ENCODE results near the gene FAM124A.

The FAM124A gene

GRCh38 chr13:51275101-51275500, 52.9 kb downstream of the FAM124A start:
- no peaks in the 10 kb centered on the region for H3K79me2 ChIP-seq (ENCODE audit: low read length)
- H3K4me3 ChIP-seq (ENCODE audit: low read length) = no peak overlapping the region
- H3K27me3 ChIP-seq (ENCODE audit: low read depth, low read length) = no peaks in the 10 kb centered on the region
- no peak for TF ChIP-seq CTCF (IDR thresholded peaks at IDR 0.05; ENCODE audit: low read depth, low read length)
- TF ChIP-seq EZH2phosphoT487 (IDR thresholded peaks at IDR 0.05; ENCODE audit: low read depth) = no peak
- no peaks in the 10 kb centered on the region for H3K9me3 ChIP-seq (ENCODE audit: insufficient read depth, low read length)
- H2AFZ ChIP-seq (ENCODE audit: low read depth, low read length) = no peak overlapping the region
- peaks cover 7% of the 10 kb centered on the region for H3K4me1 ChIP-seq (ENCODE audit: low read length)
- no peak overlapping the region for H3K4me2 ChIP-seq (ENCODE audit: low read length)
- no peaks in the 10 kb centered on the region for H3K36me3 ChIP-seq (replicated peaks; ENCODE audit: low read depth, low read length)
- no peaks in the 10 kb centered on the region for H4K20me1 ChIP-seq (ENCODE audit: insufficient read depth, low read length)
- H3K9ac ChIP-seq (ENCODE audit: low read length) = no peak overlapping the region
- H3K27ac ChIP-seq (ENCODE audit: low read length) = no peak overlapping the region

GRCh38 chr13:51276636-51277035, 54.4 kb downstream of the FAM124A start:
- Histone ChIP-seq H3K9me3 (ENCODE audit: insufficient read depth, low read length) (no peaks in the 10 kb centered on the region), H3K4me2 (ENCODE audit: low read length) (no peak overlapping the region), H3K27me3 (ENCODE audit: low read depth, low read length) (no peaks in the 10 kb centered on the region), H3K4me1 (ENCODE audit: low read length) (peaks cover 7% of the 10 kb centered on the region), H3K36me3 (replicated peaks; ENCODE audit: low read depth, low read length) (no peaks in the 10 kb centered on the region), H3K4me3 (ENCODE audit: low read length) (no peak overlapping the region), H2AFZ (ENCODE audit: low read depth, low read length) (no peak overlapping the region), H3K79me2 (ENCODE audit: low read length) (no peaks in the 10 kb centered on the region), H3K9ac (ENCODE audit: low read length) (no peak overlapping the region), H3K27ac (ENCODE audit: low read length) (no peak overlapping the region), H4K20me1 (ENCODE audit: insufficient read depth, low read length) (no peaks in the 10 kb centered on the region)
- TF ChIP-seq CTCF (IDR thresholded peaks at IDR 0.05; ENCODE audit: low read depth, low read length) (no peak), EZH2phosphoT487 (IDR thresholded peaks at IDR 0.05; ENCODE audit: low read depth) (no peak)

- no peak overlapping the region for H3K27ac ChIP-seq (ENCODE audit: low read length)
- H3K4me2 ChIP-seq (ENCODE audit: low read length) = no peak overlapping the region
- H3K27me3 ChIP-seq (ENCODE audit: low read depth, low read length) = no peaks in the 10 kb centered on the region
- no peak for TF ChIP-seq EZH2phosphoT487 (IDR thresholded peaks at IDR 0.05; ENCODE audit: low read depth)
- no peak for TF ChIP-seq CTCF (IDR thresholded peaks at IDR 0.05; ENCODE audit: low read depth, low read length)
- H3K9me3 ChIP-seq (ENCODE audit: insufficient read depth, low read length) = no peaks in the 10 kb centered on the region
- H3K4me1 ChIP-seq (ENCODE audit: low read length) = peaks cover 7% of the 10 kb centered on the region
- no peaks in the 10 kb centered on the region for H3K79me2 ChIP-seq (ENCODE audit: low read length)
- no peak overlapping the region for H3K9ac ChIP-seq (ENCODE audit: low read length)
- H3K4me3 ChIP-seq (ENCODE audit: low read length) = no peak overlapping the region
- no peaks in the 10 kb centered on the region for H4K20me1 ChIP-seq (ENCODE audit: insufficient read depth, low read length)
- H2AFZ ChIP-seq (ENCODE audit: low read depth, low read length) = no peak overlapping the region
- no peaks in the 10 kb centered on the region for H3K36me3 ChIP-seq (replicated peaks; ENCODE audit: low read depth, low read length)
Measured at GRCh38 chr13:51277928-51278327, 55.7 kb downstream of the FAM124A start.

GRCh38 chr13:51278426-51279130, 56.4 kb downstream of the FAM124A start:
- Histone ChIP-seq H3K9me3 (ENCODE audit: insufficient read depth, low read length) (no peaks in the 10 kb centered on the region), H3K27me3 (ENCODE audit: low read depth, low read length) (no peaks in the 10 kb centered on the region), H3K4me1 (ENCODE audit: low read length) (peaks cover 7% of the 10 kb centered on the region), H4K20me1 (ENCODE audit: insufficient read depth, low read length) (no peaks in the 10 kb centered on the region), H3K4me2 (ENCODE audit: low read length) (no peak overlapping the region), H3K4me3 (ENCODE audit: low read length) (no peak overlapping the region), H3K27ac (ENCODE audit: low read length) (no peak overlapping the region), H3K9ac (ENCODE audit: low read length) (no peak overlapping the region), H3K79me2 (ENCODE audit: low read length) (no peaks in the 10 kb centered on the region), H3K36me3 (replicated peaks; ENCODE audit: low read depth, low read length) (no peaks in the 10 kb centered on the region), H2AFZ (ENCODE audit: low read depth, low read length) (no peak overlapping the region)
- TF ChIP-seq EZH2phosphoT487 (IDR thresholded peaks at IDR 0.05; ENCODE audit: low read depth) (no peak), CTCF (IDR thresholded peaks at IDR 0.05; ENCODE audit: low read depth, low read length) (no peak)

All from OCI-LY3 (cell line).